Testis (tissue), 3 donors: ENCODE results near the gene HBG2. TPM values are rescaled to one million over a fixed set of nuclear protein-coding genes. Genes with fewer than 3 reads are reported as not detected.

Source experiments
- DNase-seq: peaks from one replicate; pipeline ENCODE4 v3.0.0-alpha.2; 2019
- H3K27ac ChIP-seq, 2 donors: fragments of 200-600 bp; sonication (generic); one replicate each; pipeline ENCODE4 v1.5.1; 2019
- H3K27me3 ChIP-seq: fragments of 200-600 bp; sonication (generic); one replicate; pipeline ENCODE4 v1.5.1; 2019
- H3K36me3 ChIP-seq: fragments of 200-600 bp; sonication (generic); one replicate; pipeline ENCODE4 v1.5.1; 2017; ENCODE audit warnings: low read depth; ENCODE audit errors: missing control alignments
- H3K4me1 ChIP-seq: fragments of 200-600 bp; sonication (generic); one replicate; pipeline ENCODE4 v1.5.1; 2019
- H3K4me3 ChIP-seq, 2 donors: fragments of 200-600 bp; sonication (generic); one replicate each; pipeline ENCODE4 v1.5.1; 2017 to 2019
- H3K9me3 ChIP-seq: fragments of 200-600 bp; sonication (generic); one replicate; pipeline ENCODE4 v1.5.1; 2017
- POLR2A ChIP-seq: fragments of 450-650 bp; IDR thresholded peaks from one replicate; pipeline ENCODE4 v1.6.1; 2017; ENCODE audit warnings: antibody characterized with exemption, mild to moderate bottlenecking, moderate library complexity
- WGBS, 2 donors: methylation state at CpG; one replicate each; pipeline ENCODE4 v1.1.5; 2018; 5-methylcytosine and 5-hydroxymethylcytosine counted together
- intact Hi-C: fragments of 100-400 bp; cut with DNase I; formaldehyde crosslinking; loops from one replicate; pipeline ENCODE4 v1.15.1; 2023; ENCODE audit warnings: low total_unique reads
- polyA plus RNA-seq: library from polyadenylated mRNA; stranded (reverse); fragments of 350-450 nt; fragmentation: Illumina TruSeq; extraction: RNeasy Lipid Tissue Mini Kit (QIAGEN cat#74804); gene quantifications from one replicate; pipeline ENCODE4 v1.2.3, GENCODE V29; 2014; ENCODE audit warnings: low read depth, low replicate concordance; ENCODE audit not compliant: insufficient read depth
- total RNA-seq, 2 donors: library from RNA; depleted of rRNA; stranded (reverse); fragments of >200 nt; gene quantifications; one replicate each; pipeline ENCODE4 v1.2.3, GENCODE V29; 2016
- TF ChIP-seq, protein P1 (sequence below), 3 experiments: fragments of 450-650 bp in 2 of 3; fragments of 200-600 bp in 1 of 3; sonication (generic) in 1 of 3; IDR thresholded peaks; one replicate each; pipeline ENCODE4 v1.5.1; 2016 to 2019; ENCODE audit warnings: antibody characterized with exemption in 3 of 3, mild to moderate bottlenecking in 2 of 3, moderate library complexity in 1 of 3

The HBG2 gene
- total and polyA plus RNA-seq, 3 donors from 2014 or later = not detected

DNA sequence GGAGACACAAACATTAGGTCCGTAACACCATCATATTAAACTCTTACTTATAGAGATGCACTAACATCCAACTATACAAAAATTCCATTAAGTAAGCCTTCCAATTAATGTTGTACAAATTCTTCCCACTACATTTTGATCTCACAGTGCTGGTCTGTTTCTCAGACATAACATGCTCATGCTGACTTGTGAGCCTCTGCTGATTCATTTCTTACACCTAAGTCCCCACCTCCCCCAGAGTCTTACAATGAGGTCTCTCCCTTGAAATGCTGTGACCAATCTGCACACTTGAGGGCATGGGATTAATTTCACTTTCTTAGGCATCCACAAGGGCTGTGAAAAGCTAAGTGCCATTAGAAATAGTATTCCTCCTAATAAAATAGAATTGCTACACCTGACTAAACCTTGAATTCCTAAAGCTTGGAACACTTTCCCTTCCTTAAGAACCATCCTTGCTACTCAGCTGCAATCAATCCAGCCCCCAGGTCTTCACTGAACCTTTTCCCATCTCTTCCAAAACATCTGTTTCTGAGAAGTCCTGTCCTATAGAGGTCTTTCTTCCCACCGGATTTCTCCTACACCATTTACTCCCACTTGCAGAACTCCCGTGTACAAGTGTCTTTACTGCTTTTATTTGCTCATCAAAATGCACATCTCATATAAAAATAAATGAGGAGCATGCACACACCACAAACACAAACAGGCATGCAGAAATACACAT lies 6.9 kb downstream of the HBG2 start:
- Histone ChIP-seq H3K4me1 (no peaks in the 10 kb centered on the region), H3K4me3 (no peak overlapping the region), H3K9me3 (no peaks in the 10 kb centered on the region), H3K27me3 (no peaks in the 10 kb centered on the region), H3K27ac (no peak overlapping the region), H3K36me3 (no peaks in the 10 kb centered on the region)
- DNase-seq = no peak
- no peak for TF ChIP-seq POLR2A
- TF ChIP-seq, protein P1, sequence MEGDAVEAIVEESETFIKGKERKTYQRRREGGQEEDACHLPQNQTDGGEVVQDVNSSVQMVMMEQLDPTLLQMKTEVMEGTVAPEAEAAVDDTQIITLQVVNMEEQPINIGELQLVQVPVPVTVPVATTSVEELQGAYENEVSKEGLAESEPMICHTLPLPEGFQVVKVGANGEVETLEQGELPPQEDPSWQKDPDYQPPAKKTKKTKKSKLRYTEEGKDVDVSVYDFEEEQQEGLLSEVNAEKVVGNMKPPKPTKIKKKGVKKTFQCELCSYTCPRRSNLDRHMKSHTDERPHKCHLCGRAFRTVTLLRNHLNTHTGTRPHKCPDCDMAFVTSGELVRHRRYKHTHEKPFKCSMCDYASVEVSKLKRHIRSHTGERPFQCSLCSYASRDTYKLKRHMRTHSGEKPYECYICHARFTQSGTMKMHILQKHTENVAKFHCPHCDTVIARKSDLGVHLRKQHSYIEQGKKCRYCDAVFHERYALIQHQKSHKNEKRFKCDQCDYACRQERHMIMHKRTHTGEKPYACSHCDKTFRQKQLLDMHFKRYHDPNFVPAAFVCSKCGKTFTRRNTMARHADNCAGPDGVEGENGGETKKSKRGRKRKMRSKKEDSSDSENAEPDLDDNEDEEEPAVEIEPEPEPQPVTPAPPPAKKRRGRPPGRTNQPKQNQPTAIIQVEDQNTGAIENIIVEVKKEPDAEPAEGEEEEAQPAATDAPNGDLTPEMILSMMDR (IDR thresholded peaks at IDR 0.05) = no peak
- 47 to 52% methylated on average over 3 of the region's 3 CpGs for WGBS, 2 donors
- intact Hi-C loops = no loop called here

DNA sequence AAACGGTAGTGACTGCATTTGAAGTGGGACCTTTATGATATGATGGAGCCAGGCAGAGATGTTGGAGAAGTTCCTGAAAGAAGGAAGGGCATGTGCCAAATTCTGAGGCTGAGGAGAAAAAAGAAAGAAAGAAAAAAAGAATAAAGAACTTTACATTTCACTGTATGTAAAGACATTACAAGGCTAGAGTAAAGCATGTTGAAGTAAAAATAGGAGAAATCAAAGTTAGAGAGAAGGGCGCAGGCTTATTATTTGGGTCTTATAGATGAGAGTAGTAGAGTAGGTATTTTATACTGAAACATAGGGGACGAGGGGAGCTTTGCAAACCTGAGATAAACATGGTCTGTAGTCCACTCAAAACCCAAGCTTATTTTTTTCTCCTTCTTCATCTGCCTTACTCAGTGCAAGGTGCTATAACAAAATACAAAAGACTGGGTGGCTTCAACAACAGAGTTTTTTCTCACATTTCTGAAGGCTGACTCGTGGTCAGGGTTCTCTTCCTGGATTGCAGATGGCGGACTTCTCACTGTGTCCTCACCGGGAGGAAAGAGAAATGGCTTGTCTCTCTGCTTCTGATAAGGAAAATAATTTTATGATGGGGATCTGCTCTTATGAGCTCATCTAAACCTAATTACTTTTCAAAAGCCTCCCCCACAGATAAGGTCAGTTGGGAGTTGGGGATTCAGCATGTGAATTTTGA lies 7.7 kb downstream of the HBG2 start:
- no peak for TF ChIP-seq POLR2A
- TF ChIP-seq, protein P1 (IDR thresholded peaks at IDR 0.05) = no peak
- 64 to 65% methylated on average over 6 of the region's 6 CpGs for WGBS, 2 donors

DNA sequence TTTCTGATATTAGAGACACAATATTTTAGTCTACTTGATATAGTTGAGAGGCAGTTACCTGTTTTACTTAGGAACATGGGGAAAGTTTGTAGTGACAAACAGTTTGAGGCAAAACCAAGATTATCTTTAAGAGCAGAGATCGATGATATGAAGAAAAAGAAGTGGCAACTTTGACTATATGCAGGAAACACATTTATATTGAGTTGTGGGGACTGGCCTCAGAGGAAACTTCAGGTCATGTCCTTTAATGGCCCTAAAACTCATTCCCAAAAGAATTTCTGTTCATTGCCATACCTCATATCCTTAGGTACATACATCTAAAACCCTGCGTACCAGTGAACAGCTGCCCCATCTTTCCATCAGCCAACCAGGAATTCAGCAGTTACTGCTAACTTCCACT lies 9.4 kb downstream of the HBG2 start:
- no peak for DNase-seq
- Histone ChIP-seq H3K36me3 (no peaks in the 10 kb centered on the region), H3K9me3 (no peaks in the 10 kb centered on the region), H3K27ac (no peak overlapping the region), H3K4me1 (no peaks in the 10 kb centered on the region), H3K27me3 (no peaks in the 10 kb centered on the region), H3K4me3 (no peak overlapping the region)
- WGBS, 2 donors = 84 to 94% methylated on average over 2 of the region's 2 CpGs
- intact Hi-C loops = no loop called here
- TF ChIP-seq, protein P1 (IDR thresholded peaks at IDR 0.05) = no peak
- TF ChIP-seq POLR2A = no peak

More for the DNA sequence above, 7.7 kb downstream of the HBG2 start:
- DNase-seq = no peak
- H3K27ac ChIP-seq = no peak overlapping the region
- intact Hi-C loops = no loop called here
- no peak overlapping the region for H3K4me3 ChIP-seq
- no peaks in the 10 kb centered on the region for H3K27me3 ChIP-seq
- no peaks in the 10 kb centered on the region for H3K9me3 ChIP-seq
- H3K36me3 ChIP-seq = no peaks in the 10 kb centered on the region
- no peaks in the 10 kb centered on the region for H3K4me1 ChIP-seq

DNA sequence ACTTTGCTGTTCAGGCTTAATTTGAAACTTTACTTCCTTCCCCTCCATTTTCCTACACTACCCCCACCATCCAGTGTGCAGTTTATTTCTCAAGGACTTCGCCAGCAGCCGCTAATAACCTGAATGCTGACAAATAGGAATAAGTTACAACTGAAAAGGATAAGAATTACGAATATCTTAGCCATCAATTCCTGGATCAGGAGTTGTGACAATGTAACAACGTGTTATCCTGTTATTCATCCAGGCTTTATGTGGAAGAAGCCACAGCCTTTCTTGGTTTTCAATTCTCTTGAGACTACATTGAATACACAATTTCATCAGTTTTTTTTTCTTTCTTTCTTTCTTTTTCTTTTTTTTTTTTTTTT lies 10.8 kb downstream of the HBG2 start:
- intact Hi-C loops = no loop called here
- Histone ChIP-seq H3K36me3 (no peaks in the 10 kb centered on the region), H3K9me3 (no peaks in the 10 kb centered on the region), H3K27me3 (no peaks in the 10 kb centered on the region), H3K4me1 (no peaks in the 10 kb centered on the region), H3K4me3 (no peak overlapping the region), H3K27ac (no peak overlapping the region)
- WGBS, 2 donors = 68 to 77% methylated on average over 4 of the region's 4 CpGs
- no peak for TF ChIP-seq POLR2A
- DNase-seq = no peak

DNA sequence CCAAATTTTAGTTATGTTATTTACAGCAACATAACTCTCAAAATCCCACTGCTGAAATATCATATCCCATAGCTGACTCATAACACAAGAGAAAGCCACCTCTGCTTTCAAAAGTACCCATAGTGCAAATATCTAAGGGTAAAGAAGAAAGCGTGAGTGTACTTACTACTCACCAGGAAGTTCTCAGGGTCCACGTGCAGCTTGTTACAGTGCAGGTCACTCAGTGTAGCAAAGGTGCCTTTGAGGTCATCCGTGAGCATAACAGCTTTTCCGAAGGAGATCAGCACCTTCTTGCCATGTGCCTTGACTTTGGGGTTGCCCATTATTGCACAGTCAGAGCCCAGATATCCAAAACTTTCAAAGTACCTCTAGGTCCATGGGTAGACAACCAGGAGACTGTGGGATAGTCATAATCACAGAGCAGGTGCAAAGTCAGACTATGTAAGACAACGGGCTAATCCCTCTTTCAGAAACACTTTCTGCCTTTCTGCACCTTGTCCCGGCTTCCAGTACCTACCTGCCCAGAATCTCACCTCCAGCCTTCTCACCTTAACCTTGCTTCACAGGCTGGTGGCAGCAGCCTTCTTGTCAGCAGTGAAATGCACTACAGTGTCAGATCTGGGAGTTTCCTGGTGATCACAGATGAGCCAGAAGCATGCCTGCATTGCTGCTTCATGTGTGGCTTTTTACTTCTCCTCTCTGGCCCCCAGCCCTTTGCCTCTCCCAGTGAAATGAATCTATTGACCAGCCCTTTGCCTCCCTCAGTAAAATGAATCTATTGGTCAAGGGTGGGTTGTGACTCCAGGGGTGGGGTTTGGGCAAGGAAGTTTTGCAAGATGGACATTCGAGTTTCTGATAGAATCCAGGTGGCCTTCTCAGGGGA lies 11.4 kb downstream of the HBG2 start:
- H3K36me3 ChIP-seq = no peaks in the 10 kb centered on the region
- H3K4me3 ChIP-seq = no peak overlapping the region
- 78 to 80% methylated on average over 7 of the region's 7 CpGs for WGBS, 2 donors
- TF ChIP-seq, protein P1 (IDR thresholded peaks at IDR 0.05) = no peak
- TF ChIP-seq POLR2A = no peak
- H3K27me3 ChIP-seq = no peaks in the 10 kb centered on the region
- no peak overlapping the region for H3K27ac ChIP-seq
- DNase-seq = no peak
- no peaks in the 10 kb centered on the region for H3K4me1 ChIP-seq
- H3K9me3 ChIP-seq = no peaks in the 10 kb centered on the region
- intact Hi-C loops = no loop called here
